ENCODE measurements around the gene CSF2. TPM values are rescaled to one million over a fixed set of nuclear protein-coding genes. Genes with fewer than 3 reads are reported as not detected.

Gene CSF2
- total RNA-seq, 1 experiment from 2014 or later: 0.80 TPM

DNA sequence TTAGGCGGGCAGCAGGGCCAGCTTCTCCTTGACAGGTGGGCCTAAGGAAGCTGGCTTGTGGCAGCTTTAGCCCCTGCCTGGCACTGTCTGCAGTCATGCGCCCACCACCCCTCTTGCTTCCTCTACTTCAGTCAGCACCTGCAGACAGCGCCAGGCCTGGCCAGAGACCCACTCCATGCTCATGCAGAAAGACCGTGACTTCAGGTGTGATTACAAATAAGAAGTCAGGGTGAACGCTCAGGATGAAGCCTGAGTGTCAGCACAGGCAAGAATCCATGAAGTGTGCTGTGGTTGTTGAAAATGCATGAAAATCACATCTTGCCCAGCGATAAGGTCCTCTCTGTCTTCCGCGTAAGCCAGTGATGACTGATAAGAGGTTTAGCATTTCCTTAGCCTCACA lies 3.4 kb downstream of the CSF2 start:
- Mint-ChIP-seq H3K27ac (ENCODE audit: unreplicated experiment) (no peak overlapping the region), H3K27me3 (ENCODE audit: unreplicated experiment) (no peaks in the 10 kb centered on the region), H3K4me1 (ENCODE audit: low read depth, unreplicated experiment) (peaks cover 39% of the 10 kb centered on the region), H3K9me3 (ENCODE audit: low read depth, unreplicated experiment) (no peaks in the 10 kb centered on the region), H3K36me3 (ENCODE audit: insufficient read depth, unreplicated experiment) (peaks cover 5% of the 10 kb centered on the region), H3K4me3 (ENCODE audit: low read depth, unreplicated experiment) (no peak overlapping the region)
- no peak for DNase-seq
- intact Hi-C loops (cut with micrococcal nuclease; ENCODE audit: unreplicated experiment): loop anchor here (10.0 kb wide), 1 partner anchor 288 kb away; the partner anchor contains the start of gene SLC22A5
- no TSS peak for BruUV-seq (replicated peaks)
- CTCF ChIA-PET: no interaction called here
- TF ChIP-seq, protein P1, sequence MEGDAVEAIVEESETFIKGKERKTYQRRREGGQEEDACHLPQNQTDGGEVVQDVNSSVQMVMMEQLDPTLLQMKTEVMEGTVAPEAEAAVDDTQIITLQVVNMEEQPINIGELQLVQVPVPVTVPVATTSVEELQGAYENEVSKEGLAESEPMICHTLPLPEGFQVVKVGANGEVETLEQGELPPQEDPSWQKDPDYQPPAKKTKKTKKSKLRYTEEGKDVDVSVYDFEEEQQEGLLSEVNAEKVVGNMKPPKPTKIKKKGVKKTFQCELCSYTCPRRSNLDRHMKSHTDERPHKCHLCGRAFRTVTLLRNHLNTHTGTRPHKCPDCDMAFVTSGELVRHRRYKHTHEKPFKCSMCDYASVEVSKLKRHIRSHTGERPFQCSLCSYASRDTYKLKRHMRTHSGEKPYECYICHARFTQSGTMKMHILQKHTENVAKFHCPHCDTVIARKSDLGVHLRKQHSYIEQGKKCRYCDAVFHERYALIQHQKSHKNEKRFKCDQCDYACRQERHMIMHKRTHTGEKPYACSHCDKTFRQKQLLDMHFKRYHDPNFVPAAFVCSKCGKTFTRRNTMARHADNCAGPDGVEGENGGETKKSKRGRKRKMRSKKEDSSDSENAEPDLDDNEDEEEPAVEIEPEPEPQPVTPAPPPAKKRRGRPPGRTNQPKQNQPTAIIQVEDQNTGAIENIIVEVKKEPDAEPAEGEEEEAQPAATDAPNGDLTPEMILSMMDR (IDR thresholded peaks at IDR 0.05; ENCODE audit: unreplicated experiment): no peak

GRCh38 chr5:132079081-132079480 lies 5.5 kb downstream of the CSF2 start:
- Mint-ChIP-seq H3K36me3 (ENCODE audit: insufficient read depth, unreplicated experiment) (peaks cover 5% of the 10 kb centered on the region), H3K27ac (ENCODE audit: unreplicated experiment) (no peak overlapping the region), H3K9me3 (ENCODE audit: low read depth, unreplicated experiment) (no peaks in the 10 kb centered on the region), H3K4me1 (ENCODE audit: low read depth, unreplicated experiment) (peaks cover 20% of the 10 kb centered on the region), H3K27me3 (ENCODE audit: unreplicated experiment) (no peaks in the 10 kb centered on the region), H3K4me3 (ENCODE audit: low read depth, unreplicated experiment) (no peak overlapping the region)
- BruUV-seq (replicated peaks): no TSS peak
- TF ChIP-seq, protein P1 (IDR thresholded peaks at IDR 0.05; ENCODE audit: unreplicated experiment): no peak
- intact Hi-C loops (cut with micrococcal nuclease; ENCODE audit: unreplicated experiment): loop anchor here (10.0 kb wide), 1 partner anchor 286 kb away; the partner anchor contains the start of gene SLC22A5
- CTCF ChIA-PET: no interaction called here
- no peak for DNase-seq

GRCh38 chr5:132079619-132080018 lies 6.0 kb downstream of the CSF2 start:
- H3K9me3 Mint-ChIP-seq (ENCODE audit: low read depth, unreplicated experiment): no peaks in the 10 kb centered on the region
- no peak for DNase-seq
- H3K27ac Mint-ChIP-seq (ENCODE audit: unreplicated experiment): no peak overlapping the region
- no peaks in the 10 kb centered on the region for H3K27me3 Mint-ChIP-seq (ENCODE audit: unreplicated experiment)
- H3K36me3 Mint-ChIP-seq (ENCODE audit: insufficient read depth, unreplicated experiment): peaks cover 5% of the 10 kb centered on the region
- H3K4me1 Mint-ChIP-seq (ENCODE audit: low read depth, unreplicated experiment): peaks cover 15% of the 10 kb centered on the region
- TF ChIP-seq, protein P1 (IDR thresholded peaks at IDR 0.05; ENCODE audit: unreplicated experiment): no peak
- CTCF ChIA-PET: interaction anchor here (0.5 kb wide), 1 partner anchor 50 kb away, joined by 4 read pairs; no protein-coding TSS in a partner anchor
- BruUV-seq (replicated peaks): no TSS peak
- no peak overlapping the region for H3K4me3 Mint-ChIP-seq (ENCODE audit: low read depth, unreplicated experiment)
- intact Hi-C loops (cut with micrococcal nuclease; ENCODE audit: unreplicated experiment): loop anchor here (10.0 kb wide), 1 partner anchor 285 kb away; the partner anchor contains the start of gene SLC22A5

DNA sequence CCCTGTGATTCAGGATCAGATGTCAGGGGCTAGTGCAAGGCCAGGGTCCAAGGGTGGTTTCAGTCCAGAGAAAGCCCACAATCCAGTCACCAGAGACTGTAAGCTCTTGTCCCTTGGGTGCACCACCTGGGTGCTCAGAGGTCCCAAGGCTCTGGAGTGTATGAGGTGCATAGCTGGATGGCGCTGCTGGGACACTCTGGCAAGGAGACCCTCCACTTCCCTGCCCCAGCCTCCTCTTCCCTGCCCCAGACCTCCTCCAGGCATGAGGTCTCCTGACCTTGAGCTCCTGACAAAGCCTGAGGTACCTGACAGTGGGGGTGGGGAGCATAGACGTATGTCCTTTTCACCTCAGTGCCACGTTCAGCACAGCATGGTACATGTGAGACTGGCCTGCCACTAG lies 7.0 kb downstream of the CSF2 start:
- no peak overlapping the region for H3K4me3 Mint-ChIP-seq (ENCODE audit: low read depth, unreplicated experiment)
- TF ChIP-seq, protein P1 (IDR thresholded peaks at IDR 0.05; ENCODE audit: unreplicated experiment): no peak
- no peaks in the 10 kb centered on the region for H3K9me3 Mint-ChIP-seq (ENCODE audit: low read depth, unreplicated experiment)
- intact Hi-C loops (cut with micrococcal nuclease; ENCODE audit: unreplicated experiment): no loop called here
- peaks cover 4% of the 10 kb centered on the region for H3K36me3 Mint-ChIP-seq (ENCODE audit: insufficient read depth, unreplicated experiment)
- BruUV-seq (replicated peaks): no TSS peak
- no peaks in the 10 kb centered on the region for H3K27me3 Mint-ChIP-seq (ENCODE audit: unreplicated experiment)
- CTCF ChIA-PET: interaction anchor here (1.5 kb wide), 1 partner anchor 14 kb away, joined by 3 read pairs; no protein-coding TSS in a partner anchor
- peaks cover 13% of the 10 kb centered on the region for H3K4me1 Mint-ChIP-seq (ENCODE audit: low read depth, unreplicated experiment)
- DNase-seq: no peak
- no peak overlapping the region for H3K27ac Mint-ChIP-seq (ENCODE audit: unreplicated experiment)
